Measurements from ENCODE around the gene RFTN1.

- TF ChIP-seq CTCF (conservative IDR thresholded peaks at IDR 0.05; ENCODE audit: low read depth in 2 of 2) = no peak
- no peak for TF ChIP-seq JUNB (IDR thresholded peaks at IDR 0.05; ENCODE audit: unreplicated experiment)
- TF ChIP-seq POLR2AphosphoS5 (IDR thresholded peaks at IDR 0.05; ENCODE audit: low read depth) = no peak
- TF ChIP-seq STAT1 (IDR thresholded peaks at IDR 0.05; ENCODE audit: unreplicated experiment) = no peak
- no peak for TF ChIP-seq EZH2phosphoT487 (IDR thresholded peaks at IDR 0.05; ENCODE audit: unreplicated experiment)
- TF ChIP-seq NANOG (IDR thresholded peaks at IDR 0.05; ENCODE audit: borderline replicate concordance) = no peak
- no peak for TF ChIP-seq REST (IDR thresholded peaks at IDR 0.05; ENCODE audit: unreplicated experiment)
- no peak for TF ChIP-seq EZH2 (IDR thresholded peaks at IDR 0.05; ENCODE audit: low read depth, unreplicated experiment)
- TF ChIP-seq ZNF462 (CRISPR knock-in tag; IDR thresholded peaks at IDR 0.05) = no peak
Measured at GRCh38 chr3:16490062-16490619, 23.4 kb downstream of the RFTN1 start.

Measured in GM23338 (cell line).